ENCODE results near the gene MACROD2.

DNA sequence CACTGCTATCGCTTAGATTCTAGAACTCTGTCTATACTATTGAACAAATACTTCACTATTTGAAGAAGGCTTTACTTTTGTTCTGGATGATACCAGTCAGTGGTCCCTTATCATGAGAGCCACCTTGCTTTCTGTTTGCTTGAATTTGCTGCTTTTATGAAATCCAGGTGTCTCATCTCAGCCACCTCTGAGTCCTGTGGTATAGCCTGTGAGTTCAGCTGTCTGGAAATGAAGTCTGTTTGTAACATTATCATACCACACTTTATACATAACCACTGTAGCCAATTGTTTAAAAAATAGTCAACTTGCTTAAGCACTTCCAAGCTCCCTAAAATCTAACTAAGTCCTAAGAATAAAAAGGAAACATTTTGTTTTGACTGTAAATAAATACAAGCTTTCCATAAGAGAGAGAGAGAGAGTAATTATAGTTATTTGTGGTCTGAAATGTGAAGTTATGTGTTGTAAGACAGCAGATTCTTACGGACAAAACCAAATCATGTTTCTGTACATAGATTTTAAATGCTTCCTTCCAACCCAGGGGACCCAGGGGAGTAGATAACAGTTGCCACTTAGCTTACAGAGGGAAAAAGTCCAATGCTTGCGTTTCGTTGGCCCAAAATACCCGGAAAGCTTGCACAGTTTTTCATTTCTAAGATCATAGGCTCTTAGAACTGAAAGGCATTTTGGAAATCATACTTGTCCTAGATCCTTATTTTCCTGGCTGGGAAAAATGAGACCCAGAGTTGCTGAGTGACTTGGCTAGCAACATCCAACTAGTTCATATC lies 1449.9 kb downstream of the MACROD2 start:
- TF ChIP-seq, protein P1, sequence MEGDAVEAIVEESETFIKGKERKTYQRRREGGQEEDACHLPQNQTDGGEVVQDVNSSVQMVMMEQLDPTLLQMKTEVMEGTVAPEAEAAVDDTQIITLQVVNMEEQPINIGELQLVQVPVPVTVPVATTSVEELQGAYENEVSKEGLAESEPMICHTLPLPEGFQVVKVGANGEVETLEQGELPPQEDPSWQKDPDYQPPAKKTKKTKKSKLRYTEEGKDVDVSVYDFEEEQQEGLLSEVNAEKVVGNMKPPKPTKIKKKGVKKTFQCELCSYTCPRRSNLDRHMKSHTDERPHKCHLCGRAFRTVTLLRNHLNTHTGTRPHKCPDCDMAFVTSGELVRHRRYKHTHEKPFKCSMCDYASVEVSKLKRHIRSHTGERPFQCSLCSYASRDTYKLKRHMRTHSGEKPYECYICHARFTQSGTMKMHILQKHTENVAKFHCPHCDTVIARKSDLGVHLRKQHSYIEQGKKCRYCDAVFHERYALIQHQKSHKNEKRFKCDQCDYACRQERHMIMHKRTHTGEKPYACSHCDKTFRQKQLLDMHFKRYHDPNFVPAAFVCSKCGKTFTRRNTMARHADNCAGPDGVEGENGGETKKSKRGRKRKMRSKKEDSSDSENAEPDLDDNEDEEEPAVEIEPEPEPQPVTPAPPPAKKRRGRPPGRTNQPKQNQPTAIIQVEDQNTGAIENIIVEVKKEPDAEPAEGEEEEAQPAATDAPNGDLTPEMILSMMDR (IDR thresholded peaks at IDR 0.05) = no peak
- TF ChIP-seq EP300 (IDR thresholded peaks at IDR 0.05) (no peak), POLR2A (IDR thresholded peaks at IDR 0.05) (no peak)

Measured in ovary (tissue), 3 donors.